Right ventricle myocardium superior (tissue), 1 donor: ENCODE data around the gene PRDM1. TPM values are rescaled to one million over a fixed set of nuclear protein-coding genes. Genes with fewer than 3 reads are reported as not detected.

Experiments
- ATAC-seq: fragments of 200-7000 bp; cut with Tn5 transposase; one replicate; pipeline ENCODE4 v1.9.1; 2020; ENCODE audit warnings: mild to moderate bottlenecking; ENCODE audit not compliant: poor library complexity
- DNase-seq: peaks from one replicate; pipeline ENCODE4 v3.0.0-alpha.2; 2020
- intact Hi-C: fragments of 100-400 bp; cut with DNase I; formaldehyde crosslinking; loops from one replicate; pipeline ENCODE4 v1.11.2; 2022
- total RNA-seq: library from RNA; stranded (reverse); fragmentation: NEBNext Ultra II Directional; extraction: Animal tissue kit (Norgen Biotek cat#: 25700); gene quantifications from one replicate; pipeline ENCODE4 v1.2.1, GENCODE V29; 2021
- donor health status: DM: no; HTN: yes; CAD: no; lungs with severe emphysema.

PRDM1 gene
- total RNA-seq, 1 donor from 2014 or later: 1.1 TPM

DNA sequence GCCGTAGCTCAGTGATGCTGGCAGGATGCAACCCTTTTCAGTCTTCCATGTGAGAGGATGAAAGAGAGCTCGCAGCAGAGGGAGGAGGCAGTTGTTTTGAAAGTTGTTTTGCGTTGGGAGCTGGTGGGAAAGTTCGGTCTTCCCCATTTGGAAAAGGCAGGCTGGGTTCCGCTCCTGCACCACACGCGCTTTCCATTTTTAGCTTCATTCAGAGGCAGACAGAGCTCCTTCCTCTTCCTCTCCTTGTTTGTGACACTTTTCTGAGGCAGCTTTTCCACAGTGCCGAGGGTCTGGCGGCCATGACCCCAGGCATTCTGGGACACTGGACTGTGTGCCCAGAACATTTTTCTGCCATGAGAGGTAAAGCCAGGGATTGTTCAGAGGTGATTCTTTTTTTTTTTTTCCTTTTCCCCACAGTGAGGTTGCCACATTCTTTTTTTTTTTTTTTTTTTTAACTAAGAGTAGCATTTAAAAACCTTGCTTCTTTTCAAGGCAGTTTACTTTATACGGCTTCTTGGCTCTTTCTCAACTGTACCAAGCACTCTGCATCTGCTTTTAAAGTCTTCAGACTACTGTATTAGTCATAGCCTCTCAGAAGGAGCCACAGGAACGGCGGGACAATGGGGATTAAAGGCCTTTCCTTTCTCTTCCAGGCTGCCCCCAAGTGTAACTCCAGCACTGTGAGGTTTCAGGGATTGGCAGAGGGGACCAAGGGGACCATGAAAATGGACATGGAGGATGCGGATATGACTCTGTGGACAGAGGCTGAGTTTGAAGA is 1.6 kb downstream of the PRDM1 start:
- peak; percentile 42 for DNase-seq
- intact Hi-C loops: loop anchor here (10.0 kb wide), 1 partner anchor 93 kb away; no protein-coding TSS in a partner anchor
- peak; percentile 44 for ATAC-seq

DNA sequence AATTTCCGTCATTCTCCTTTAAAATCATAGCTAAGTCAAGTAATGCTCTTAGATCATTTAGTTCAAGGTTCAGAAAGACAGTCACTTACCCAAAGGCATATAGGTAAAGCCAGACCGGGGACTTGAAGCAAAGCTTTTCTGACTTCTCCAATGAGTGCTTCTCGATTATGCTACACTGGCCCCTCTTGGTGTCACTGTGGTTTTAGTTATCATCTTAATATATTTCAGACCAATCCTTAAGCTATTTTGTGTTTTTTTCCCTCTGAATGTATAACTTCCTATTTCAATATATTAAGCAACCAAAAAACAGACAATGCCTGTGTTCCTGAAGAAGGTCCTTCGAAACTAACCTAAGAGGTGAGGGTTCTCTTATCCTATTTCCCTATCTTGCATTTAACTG is 3.9 kb downstream of the PRDM1 start:
- DNase-seq (no peak), ATAC-seq (no peak)
- intact Hi-C loops: loop anchor here (10.0 kb wide), 2 partner anchors 135 to 605 kb away; no protein-coding TSS in a partner anchor

DNA sequence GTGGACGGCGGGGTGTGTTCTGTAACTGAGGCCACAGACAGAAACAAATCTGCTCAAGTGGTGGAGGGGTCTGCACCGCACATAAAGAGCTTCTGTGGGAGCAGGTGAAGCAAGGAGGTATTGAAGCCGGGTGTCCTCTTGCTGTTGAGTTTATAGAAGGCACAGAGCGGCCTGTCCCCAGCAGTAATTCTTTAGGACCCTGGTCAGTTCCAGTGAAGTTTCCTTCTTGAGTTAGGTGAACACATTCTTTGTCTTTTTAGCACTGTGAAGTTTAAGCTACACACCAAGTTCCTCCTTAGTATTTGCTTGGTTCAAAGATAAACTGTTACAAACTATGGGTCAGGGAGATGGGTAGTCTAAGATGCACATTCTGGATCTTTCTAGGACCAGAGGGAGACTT is 6.1 kb downstream of the PRDM1 start:
- no peak for DNase-seq
- intact Hi-C loops: loop anchor here (10.0 kb wide), 2 partner anchors 133 to 607 kb away; no protein-coding TSS in a partner anchor
- no peak for ATAC-seq

DNA sequence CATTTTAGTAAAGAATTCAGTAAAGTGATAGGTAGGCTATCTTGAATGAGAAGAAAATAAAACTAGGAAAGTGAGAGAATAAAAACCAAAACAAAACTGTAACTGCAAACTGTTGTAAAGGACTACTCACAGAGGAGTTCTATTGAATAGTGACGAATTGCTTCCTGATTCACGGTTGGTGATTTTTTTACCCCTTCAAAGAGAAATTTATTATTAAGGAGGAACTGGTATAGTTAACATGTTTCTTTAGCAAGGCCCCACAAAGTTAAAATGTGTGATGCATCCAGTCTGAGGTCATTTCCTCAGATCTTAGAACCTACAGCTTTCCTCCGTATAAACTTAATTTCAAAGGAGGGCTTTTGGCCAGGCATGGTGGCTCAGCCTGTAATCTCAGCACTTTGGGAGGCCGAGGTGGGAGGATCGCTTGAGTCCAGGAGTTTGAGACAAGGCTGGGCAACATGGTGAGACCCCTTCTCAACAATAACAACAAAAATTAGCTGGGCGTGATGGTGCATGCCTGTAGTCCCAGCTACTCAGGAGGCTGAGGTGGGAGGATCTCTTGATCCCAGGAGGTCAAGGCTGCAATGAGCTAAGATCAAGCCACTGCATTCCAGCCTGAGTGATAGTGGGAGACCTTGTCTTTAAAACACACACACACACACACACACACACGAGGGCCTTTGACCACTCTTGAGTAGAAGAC is 8.3 kb downstream of the PRDM1 start:
- ATAC-seq (no peak), DNase-seq (no peak)
- intact Hi-C loops: loop anchor here (10.0 kb wide), 2 partner anchors 130 to 610 kb away; no protein-coding TSS in a partner anchor

DNA sequence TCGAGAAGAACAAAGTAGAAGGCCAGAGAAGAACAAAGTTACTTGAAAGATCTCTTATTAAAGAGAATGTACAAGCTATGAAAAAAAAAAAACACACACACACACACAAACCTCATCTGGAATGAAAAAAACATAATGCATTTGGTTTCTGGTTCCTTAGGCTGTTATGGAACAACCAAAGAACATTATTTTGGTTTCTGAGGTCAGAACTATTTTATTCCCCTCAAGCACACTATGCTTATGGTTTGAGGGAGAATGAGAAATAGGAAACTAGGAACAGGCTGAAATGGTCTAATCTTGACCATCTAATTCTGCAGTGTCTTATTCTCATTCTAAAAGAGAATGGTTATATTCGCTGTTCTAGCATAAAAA is 8.8 kb downstream of the PRDM1 start:
- intact Hi-C loops: loop anchor here (10.0 kb wide), 2 partner anchors 130 to 610 kb away; no protein-coding TSS in a partner anchor
- ATAC-seq (no peak), DNase-seq (no peak)

- peak; percentile 66 for ATAC-seq
- intact Hi-C loops: loop anchor here (10.0 kb wide), 2 partner anchors 127 to 613 kb away; no protein-coding TSS in a partner anchor
Observed at GRCh38 chr6:106097411-106098231, 11.5 kb downstream of the PRDM1 start.

DNA sequence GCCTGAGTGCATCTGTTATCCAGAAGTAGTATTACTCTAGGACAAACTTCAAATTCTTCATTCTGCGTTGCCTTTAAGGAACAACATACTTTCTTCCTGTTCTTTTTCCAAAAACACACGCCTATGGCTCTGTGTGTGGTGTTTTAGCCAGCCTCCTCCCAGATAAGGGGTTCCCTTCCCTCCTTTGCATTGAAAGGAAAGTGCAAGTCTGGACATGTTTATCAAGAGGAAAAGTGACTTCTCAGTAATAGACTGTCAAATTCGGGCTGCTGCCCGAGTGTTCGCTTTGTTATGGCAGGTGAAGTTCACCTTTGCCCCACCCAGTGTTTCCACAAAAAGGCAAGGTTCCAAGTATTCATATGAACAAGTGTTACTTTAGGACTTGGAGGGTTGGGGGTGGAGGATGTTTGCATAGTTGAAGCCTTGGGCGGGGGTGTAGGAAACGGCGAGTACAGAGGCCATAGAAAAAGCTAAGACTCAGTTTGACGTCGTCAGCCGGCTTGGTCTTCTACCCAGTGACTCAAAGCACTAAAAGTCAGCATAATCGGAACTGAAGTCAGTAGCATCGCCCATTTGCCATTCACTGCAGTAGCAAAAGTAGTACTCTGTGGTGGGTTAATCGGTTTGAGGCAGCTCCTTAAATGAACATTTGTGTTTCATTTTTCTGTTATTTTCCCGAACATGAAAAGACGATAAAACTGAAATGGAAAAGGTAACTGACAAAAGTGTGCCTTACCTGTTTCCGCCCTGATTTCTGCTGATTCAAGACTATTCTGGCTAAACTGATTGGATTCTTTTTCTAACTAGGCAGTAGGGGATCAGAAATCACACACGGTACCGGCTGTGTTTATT is 12.5 kb downstream of the PRDM1 start:
- intact Hi-C loops: loop anchor here (10.0 kb wide), 2 partner anchors 126 to 614 kb away; no protein-coding TSS in a partner anchor
- peak; percentile 70 for ATAC-seq
- DNase-seq: no peak

More at GRCh38 chr6:106097411-106098231, 11.5 kb downstream of the PRDM1 start:
- DNase-seq: no peak

GRCh38 chr6:106099235-106099537 is 13.1 kb downstream of the PRDM1 start:
- no peak for ATAC-seq
- intact Hi-C loops: loop anchor here (10.0 kb wide), 2 partner anchors 126 to 614 kb away; no protein-coding TSS in a partner anchor

GRCh38 chr6:106100755-106101154 is 14.6 kb downstream of the PRDM1 start:
- intact Hi-C loops: no loop called here
- ATAC-seq: no peak
- no peak for DNase-seq

More at GRCh38 chr6:106099235-106099537, 13.1 kb downstream of the PRDM1 start:
- DNase-seq: no peak

- intact Hi-C loops: no loop called here
- ATAC-seq (no peak), DNase-seq (no peak)
Observed at GRCh38 chr6:106101466-106101865, 15.3 kb downstream of the PRDM1 start.

DNA sequence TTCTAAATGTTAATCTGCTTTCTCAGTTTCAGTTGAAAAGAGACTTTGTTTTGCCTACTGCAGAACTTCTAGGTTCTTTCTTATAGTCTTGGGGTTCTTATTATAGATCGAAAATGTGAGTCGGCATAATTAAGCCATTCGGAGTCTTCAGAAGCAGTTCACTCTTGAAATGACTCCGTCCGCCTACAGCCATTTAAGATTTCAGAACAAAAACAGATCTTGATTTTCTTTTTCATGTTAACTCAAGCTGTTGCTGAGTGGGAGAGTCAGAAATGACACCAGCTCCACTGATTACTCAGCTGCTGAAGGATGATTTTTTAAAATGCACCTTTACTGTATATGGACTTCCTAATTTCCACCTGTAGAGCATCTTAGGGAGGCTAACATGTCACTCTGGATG is 15.9 kb downstream of the PRDM1 start:
- ATAC-seq (no peak), DNase-seq (no peak)
- intact Hi-C loops: no loop called here

DNA sequence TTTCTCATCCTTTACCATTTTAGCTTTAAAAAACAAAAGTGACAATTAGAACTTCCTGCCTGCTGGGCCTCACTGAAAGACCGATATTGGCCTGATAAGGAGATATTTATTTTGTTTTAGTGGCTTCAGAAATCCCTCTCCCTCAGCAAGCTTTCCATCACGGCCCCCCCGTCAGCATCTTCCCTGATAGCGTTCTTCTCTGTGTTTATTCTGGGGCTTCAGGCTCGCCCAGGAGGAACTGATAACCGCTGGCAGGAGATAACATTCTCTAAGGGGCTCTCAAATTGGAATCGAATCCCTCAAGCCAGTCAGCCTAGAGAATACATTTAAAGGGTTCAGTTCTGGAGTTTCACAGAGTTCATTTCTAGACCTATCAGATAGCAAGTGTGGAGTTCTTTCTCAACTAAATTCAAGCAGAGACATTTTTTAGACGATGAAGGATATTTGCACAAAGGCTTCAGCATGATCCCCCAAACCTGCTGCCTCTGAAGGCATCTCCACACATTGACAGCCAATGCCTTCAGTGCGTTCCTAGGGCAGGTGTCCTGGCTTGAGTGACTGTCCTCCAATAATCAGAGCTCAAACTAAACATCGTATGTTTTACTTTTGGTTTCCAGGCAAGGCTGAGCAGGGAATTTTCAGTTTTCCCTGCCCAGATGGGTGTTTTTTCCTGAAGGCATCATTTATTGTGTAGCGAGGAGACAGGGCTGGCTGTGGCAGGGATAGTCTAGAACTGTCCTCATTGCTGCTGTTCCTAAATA is 17.0 kb downstream of the PRDM1 start:
- DNase-seq (no peak), ATAC-seq (no peak)
- intact Hi-C loops: no loop called here

DNA sequence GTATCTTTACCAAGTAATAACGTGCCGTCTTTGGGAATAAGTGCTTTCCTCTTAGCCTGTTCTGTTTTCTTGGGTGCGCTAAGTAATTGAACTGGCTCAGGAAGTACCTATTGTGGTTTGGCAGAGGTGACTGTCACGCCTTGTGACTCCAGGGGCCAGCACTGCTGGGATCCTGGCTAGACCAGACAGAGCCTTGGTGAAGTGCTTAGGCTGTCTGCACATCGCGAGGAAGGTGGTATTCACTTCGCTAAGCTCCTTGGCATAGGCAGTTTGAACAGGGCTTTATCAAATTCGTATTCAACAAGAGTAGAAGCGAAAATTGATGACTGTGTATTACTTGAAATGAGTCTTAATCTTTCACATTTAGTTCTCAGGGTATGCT is 17.6 kb downstream of the PRDM1 start:
- intact Hi-C loops: no loop called here
- no peak for ATAC-seq

GRCh38 chr6:106104476-106104875 is 18.3 kb downstream of the PRDM1 start:
- ATAC-seq: no peak
- DNase-seq: no peak
- intact Hi-C loops: no loop called here

More for the DNA sequence above, 17.6 kb downstream of the PRDM1 start:
- DNase-seq: no peak

- no peak for ATAC-seq
- intact Hi-C loops: no loop called here
Observed at GRCh38 chr6:106104941-106105340, 18.8 kb downstream of the PRDM1 start.

GRCh38 chr6:106105493-106105892 is 19.4 kb downstream of the PRDM1 start:
- DNase-seq (no peak), ATAC-seq (no peak)
- intact Hi-C loops: no loop called here

More at GRCh38 chr6:106104941-106105340, 18.8 kb downstream of the PRDM1 start:
- DNase-seq: no peak

DNA sequence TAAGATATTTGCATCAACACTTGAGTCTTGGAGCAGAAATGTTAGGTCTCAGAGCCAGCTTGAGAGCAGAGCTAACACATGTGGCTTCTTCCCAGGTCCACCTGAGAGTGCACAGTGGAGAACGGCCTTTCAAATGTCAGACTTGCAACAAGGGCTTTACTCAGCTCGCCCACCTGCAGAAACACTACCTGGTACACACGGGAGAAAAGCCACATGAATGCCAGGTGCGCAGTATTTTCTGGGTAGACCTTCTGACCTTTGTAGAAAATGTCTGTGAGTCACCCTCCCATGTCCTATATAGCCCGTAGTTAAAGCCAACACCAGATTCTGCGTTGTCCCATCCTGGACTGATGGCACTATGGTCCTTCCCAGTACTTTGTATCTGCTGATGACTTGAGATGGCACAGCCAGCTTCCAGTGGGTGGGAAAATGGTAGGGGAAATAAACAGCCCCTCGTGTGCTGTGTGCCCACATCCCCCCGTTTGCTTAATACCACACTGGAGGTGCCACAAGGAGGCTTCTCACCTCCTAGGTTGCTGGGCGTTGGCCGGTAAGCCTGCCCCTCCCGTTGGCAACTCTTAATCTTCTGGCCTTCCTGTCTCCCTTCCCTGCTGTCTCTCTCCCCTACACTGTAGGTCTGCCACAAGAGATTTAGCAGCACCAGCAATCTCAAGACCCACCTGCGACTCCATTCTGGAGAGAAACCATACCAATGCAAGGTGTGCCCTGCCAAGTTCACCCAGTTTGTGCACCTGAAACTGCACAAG is 20.3 kb downstream of the PRDM1 start:
- no peak for DNase-seq
- ATAC-seq: no peak
- intact Hi-C loops: no loop called here
